Activated T-cell treated with anti-CD3 and anti-CD28 coated beads, Interleukin-2, amount 50 U/mL, for 48 hours (primary cell): Measurements from ENCODE around the gene TMEM176A.

ENCODE experiments used
- DNase-seq, 2 experiments: peaks; one replicate each; pipeline ENCODE4 v3.0.0-alpha.2; 2020

The TMEM176A gene

DNA sequence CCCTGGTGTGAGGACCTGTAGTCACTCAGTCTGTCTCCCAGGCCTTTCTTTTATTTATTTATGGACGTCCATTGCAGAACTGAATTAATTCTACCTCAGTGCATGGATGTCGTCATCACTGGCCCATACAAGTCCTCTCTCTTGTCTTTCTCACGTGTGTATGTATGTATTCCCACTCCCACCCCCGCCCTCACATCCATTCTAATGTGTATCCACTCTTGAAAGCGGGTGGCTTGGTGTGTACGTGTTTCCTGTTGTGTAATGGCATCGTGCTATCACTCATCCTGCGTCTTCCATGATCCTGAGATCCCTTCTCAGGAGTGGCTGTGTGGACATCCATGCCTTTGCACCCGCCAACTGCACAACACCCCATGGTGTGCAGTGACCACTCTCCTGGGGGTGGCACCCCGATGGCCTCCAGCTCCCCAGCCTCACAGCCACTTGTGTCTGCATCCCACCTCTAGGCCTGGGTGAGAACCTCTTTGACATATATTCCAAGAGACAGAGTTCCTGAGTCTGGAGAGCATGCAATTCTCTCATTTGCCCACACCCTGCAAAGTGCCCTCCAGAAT, 48.7 kb downstream of the TMEM176A start:
- peak in 1 of 2 experiments; percentile 2 for DNase-seq

DNA sequence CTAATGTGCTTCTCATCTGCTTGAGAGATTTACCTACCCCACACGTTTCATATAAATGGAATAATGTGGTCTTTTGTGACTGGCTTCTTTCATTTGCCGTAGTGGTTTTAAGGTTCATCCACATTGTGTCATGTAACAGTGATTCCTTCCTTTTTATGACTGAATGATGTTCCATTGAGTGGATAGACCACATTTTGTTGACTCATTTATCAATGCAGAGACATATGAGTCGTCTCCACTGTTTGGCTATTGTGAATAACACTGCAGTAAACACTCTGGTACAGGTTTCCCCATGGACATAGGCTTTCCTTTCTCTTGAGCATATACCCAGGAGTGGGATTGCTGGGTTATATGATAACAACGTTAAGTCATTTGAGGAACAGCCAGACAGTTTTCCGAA, 49.7 kb downstream of the TMEM176A start:
- peak in 1 of 2 experiments; percentile 7 for DNase-seq

DNA sequence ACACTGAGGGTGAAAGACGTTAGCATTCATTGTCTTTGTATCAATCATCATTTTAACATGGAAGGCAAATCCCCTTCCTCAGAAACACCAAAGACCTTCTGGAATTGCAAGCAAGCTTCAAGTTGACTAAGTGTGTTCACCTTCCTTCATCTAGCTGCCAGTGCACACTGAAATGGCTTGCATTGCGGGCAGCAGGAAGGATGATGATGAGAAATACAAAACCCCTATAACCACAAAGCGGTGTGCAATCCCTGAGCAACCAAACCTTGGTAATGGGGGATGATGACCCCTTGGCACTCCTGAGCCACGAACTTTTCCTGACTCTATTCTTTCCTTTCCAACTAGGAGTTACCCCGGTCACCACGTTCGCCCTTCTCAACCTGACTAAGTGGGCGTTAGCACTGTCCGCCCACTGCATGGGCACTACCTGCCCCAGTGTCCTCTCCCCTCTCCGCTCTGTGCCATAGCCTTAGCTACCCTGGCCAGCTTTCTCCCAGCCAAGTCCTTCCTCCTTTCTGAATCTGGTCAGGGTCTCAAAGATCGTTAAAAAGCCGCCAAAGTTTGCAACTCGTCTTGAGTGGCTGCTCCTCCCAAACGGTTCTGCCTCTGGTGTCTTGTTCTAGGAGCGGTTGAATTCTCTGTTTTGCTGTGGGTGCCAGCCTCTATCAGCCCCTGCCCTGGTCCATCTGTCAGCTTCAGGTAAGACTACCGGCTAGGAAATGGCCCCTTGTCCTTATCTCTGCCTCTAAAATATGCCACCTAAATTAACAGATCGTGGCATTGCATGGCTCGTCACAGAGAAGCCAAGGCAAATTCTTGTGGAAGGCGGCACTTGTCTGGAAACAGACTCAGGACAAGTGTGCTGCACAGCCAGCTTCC, 51.2 kb downstream of the TMEM176A start:
- DNase-seq = peak in 1 of 2 experiments; percentile 8

DNA sequence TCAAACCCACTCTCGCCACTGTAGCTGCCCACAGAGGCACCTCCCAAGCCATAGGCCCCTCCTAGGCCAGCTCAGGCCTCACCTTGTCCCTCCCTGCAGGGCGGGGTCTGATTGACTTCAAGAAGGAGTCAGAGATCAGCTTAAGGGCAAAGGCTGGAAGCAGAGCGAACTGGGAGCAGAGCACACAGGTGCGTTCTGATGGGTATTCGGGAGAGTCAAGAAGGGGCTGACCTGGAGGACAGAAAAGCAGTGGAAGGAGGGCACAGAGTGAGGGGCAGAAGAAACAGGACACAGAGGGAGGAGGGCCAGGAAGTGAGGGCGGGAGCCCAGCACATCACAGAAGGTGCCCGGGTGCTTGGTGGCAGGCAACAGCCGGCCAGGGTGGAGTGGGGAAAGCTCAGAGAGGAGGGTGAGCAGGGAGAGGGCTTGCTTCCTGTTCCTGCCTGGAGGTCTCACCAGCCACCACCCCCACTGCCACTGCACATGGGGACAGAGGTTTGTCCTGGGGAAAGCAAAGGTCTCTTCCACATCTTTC, 51.9 kb downstream of the TMEM176A start, which contains the start of gene AOC1:
TSS of gene AOC1 (plus strand) at position 147 of the 535 bp plus-strand sequence. CDS start 3,954 bp downstream, outside the sequence.
- DNase-seq = peak in 1 of 2 experiments; percentile 18

DNA sequence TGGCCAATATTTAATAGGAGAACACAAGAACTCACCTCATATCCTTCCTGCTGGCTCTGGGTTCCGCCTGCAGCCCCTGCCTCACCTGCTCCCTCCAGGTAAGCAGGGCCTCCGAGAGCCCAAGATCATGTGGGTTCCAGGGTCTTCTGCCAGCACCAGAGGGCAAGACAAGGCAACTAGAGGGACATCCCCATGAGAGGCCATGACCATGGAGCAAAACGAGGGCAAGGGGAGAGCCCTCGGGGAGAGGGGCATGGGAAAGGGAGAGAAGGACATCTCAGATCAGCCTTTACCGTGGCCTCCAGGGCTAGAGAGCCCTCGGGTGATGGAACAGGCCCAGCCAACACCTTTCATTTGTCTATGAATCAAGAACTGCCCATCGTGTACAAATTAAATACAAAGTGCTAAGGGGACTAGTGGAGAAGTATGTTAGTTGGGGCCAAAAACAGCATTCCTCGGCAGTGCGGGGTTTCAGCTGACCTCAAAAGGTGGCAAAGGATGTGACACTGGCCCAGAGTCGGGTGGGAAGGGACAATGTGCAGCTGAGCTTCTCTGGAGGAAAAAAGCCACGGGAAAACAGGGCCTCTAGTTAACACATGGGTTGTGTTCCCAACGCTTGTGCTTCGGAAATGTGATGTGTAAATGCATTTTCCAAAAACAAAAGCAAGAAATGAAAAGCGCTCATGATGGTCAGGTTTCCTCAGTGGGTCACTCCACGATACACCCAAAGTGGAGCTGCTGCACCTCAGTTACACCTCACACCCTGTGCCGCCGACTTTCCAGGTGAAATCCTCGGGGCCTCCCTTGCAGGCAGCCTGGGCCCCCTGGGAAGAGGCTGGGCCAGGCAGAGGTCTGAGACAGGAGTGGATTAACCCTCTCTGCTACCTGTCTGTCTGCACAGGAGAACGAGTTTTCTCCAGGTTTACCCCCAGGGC, 53.8 kb downstream of the TMEM176A start:
- DNase-seq = peak in 1 of 2 experiments; percentile 8
